SK-N-MC (cell line): ENCODE results near the gene MRTFA.
A peak's percentile ranks its signal among the peaks of the same experiment; 100 is the strongest.
"Not testable (repeated sequence)": the region's sequence is repeated elsewhere in the genome, so short reads cannot be mapped to it uniquely, and the experiment has no call there.

Source experiments
- DNase-seq: peaks from one replicate; pipeline ENCODE4 v3.0.0-alpha.2; 2011; ENCODE audit warnings: low read depth, low spot score
- H3K27ac ChIP-seq: fragments of 200-600 bp; sonication (generic); 2 replicates; pipeline ENCODE4 v1.5.1; 2016; ENCODE audit warnings: mixed run types
- H3K36me3 ChIP-seq: fragments of 200-600 bp; sonication (generic); 2 replicates; pipeline ENCODE4 v1.6.1; 2017; ENCODE audit warnings: antibody characterized with exemption, low read length, mixed read lengths; ENCODE audit not compliant: insufficient read depth
- H3K4me3 ChIP-seq: fragments of 200-600 bp; sonication (generic); 2 replicates; pipeline ENCODE4 v1.5.1; 2016
- H3K9ac ChIP-seq: fragments of 200-600 bp; sonication (generic); 2 replicates; pipeline ENCODE4 v1.8.0; 2017; ENCODE audit warnings: mixed run types, mixed read lengths; ENCODE audit not compliant: insufficient read length
- H3K9me3 ChIP-seq: fragments of 200-600 bp; sonication (generic); 2 replicates; pipeline ENCODE4 v1.6.1; 2017; ENCODE audit warnings: low read depth, mild to moderate bottlenecking, antibody characterized with exemption, low read length, moderate library complexity, mixed read lengths
- EZH2 ChIP-seq: fragments of 200-600 bp; sonication (generic); IDR thresholded peaks from one replicate; pipeline ENCODE4 v1.6.1; 2017; ENCODE audit warnings: antibody characterized with exemption
- FOXP2 ChIP-seq: optimal IDR thresholded peaks from 2 replicates; pipeline ENCODE3; 2011; ENCODE audit warnings: mild to moderate bottlenecking, moderate library complexity; ENCODE audit not compliant: insufficient read depth; ENCODE audit errors: extremely low read length, control extremely low read depth
- POLR2AphosphoS5 ChIP-seq: IDR thresholded peaks from 2 replicates; pipeline ENCODE4 v1.6.1; 2012; ENCODE audit warnings: mild to moderate bottlenecking, low read depth, low read length, borderline replicate concordance

The MRTFA gene

DNA sequence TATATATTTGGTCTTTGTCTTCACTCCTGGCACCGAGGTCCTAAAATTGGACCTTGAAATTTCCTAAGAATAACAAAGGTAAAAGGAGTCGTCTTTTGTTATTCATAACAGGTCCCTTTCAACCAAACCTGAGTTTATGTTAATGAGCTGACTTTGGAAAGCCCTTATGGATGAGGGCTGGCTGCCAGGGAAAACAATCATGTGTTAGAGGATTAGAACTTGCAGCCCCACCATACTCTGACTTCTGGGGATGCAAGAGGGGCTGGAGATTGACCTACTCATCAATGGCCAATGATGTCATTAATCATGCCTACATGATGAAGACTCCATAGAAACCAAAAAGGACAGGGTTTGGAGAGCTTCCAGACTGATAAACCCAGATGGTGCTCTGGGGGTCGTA, 118.9 kb downstream of the MRTFA start:
- no peak for TF ChIP-seq FOXP2
- TF ChIP-seq POLR2AphosphoS5: no peak
- TF ChIP-seq EZH2: no peak
- Histone ChIP-seq H3K9me3 (no peaks in the 10 kb centered on the region; the same call in 1 of the 2 replicates), H3K27ac (no peak overlapping the region), H3K4me3 (no peak overlapping the region), H3K36me3 (peaks cover 3% of the 10 kb centered on the region; the same call in 1 of the 2 replicates), H3K9ac (no peak overlapping the region)
- no peak for DNase-seq

DNA sequence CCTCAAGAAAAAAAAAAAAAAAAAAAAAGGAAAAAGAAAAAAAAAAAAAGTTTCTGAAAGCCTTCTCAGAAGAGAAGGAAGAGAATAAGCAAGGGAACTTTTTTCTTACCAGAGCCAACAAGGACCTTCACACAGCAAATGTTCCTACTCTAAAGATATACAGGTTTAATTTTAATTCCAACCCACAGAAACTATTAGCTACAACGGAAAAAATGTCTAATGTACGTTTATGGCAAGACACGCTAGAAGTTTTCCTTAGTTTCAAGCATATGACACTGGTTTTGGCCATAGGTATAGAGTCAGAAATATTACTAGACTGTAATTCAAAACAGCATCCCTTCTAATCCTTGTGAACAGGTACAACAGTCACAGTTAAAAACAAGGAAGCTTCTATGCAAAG, 120.1 kb downstream of the MRTFA start:
- no peak for DNase-seq
- Histone ChIP-seq H3K36me3 (peaks cover 3% of the 10 kb centered on the region; the same call in 1 of the 2 replicates), H3K4me3 (no peak overlapping the region), H3K9me3 (no peaks in the 10 kb centered on the region; the same call in 1 of the 2 replicates), H3K9ac (no peak overlapping the region), H3K27ac (no peak overlapping the region)
- no peak for TF ChIP-seq EZH2
- TF ChIP-seq POLR2AphosphoS5: no peak
- no peak for TF ChIP-seq FOXP2

DNA sequence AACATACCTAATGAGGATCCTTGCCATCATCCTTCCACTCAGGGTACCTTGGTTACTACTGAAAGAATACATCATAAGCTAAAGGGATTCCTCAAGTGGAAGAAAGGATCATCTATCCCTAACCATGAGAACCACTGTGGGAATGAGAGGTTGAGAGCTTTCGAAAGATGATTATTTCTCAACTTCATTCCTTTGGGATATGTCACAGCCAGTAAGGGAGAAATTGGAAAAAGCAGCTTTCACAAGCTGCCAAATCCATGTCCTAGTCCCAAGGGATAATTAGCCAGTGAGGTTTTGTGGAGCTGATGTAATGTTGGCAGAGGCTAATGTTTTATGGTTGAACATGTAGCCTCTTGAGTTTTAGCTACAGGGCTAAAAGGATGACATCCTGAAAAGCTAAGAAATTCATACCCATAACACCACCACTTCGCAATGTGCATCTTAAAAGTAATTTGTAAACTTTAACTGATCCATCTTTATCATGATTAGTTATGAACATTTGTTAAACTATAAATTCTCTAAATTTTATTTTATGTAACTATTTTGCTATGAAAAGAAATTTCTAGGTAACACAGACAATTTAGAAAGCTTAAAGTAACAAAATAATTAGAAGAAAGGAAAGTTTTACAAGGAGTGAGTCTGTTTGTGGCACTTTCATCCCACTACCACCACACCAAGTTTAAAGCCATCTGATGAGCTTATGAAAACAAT, 123.9 kb downstream of the MRTFA start:
- DNase-seq: peak; percentile 66
- TF ChIP-seq EZH2: no peak
- TF ChIP-seq POLR2AphosphoS5: no peak
- TF ChIP-seq FOXP2: no peak
- Histone ChIP-seq H3K27ac (peak overlapping the region; percentile 58), H3K36me3 (no peaks in the 10 kb centered on the region), H3K9ac (no peak overlapping the region), H3K9me3 (no peaks in the 10 kb centered on the region), H3K4me3 (no peak overlapping the region)

DNA sequence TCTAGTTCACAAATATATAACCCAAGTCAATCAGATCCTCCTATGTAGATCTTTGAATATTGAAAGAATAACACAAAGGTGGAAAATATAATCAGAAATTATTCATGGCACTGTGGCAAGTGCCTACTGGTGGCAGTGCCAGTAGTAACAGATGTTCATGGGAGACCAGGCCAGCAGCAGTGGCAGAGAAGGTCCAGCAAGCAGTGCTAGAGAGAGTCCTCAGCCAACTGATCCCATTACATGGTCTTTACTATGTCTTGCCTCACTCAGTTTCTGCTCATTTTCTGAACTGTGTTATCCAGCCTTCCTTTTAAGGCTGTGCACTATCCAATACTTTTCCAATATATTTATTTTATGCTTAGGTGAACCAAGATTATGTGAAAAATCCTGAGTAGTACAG, 124.9 kb downstream of the MRTFA start:
- Histone ChIP-seq H3K4me3 (no peak overlapping the region), H3K9me3 (no peaks in the 10 kb centered on the region), H3K27ac (no peak overlapping the region), H3K9ac (no peak overlapping the region), H3K36me3 (no peaks in the 10 kb centered on the region)
- no peak for DNase-seq
- TF ChIP-seq FOXP2: no peak
- no peak for TF ChIP-seq EZH2
- TF ChIP-seq POLR2AphosphoS5: no peak

DNA sequence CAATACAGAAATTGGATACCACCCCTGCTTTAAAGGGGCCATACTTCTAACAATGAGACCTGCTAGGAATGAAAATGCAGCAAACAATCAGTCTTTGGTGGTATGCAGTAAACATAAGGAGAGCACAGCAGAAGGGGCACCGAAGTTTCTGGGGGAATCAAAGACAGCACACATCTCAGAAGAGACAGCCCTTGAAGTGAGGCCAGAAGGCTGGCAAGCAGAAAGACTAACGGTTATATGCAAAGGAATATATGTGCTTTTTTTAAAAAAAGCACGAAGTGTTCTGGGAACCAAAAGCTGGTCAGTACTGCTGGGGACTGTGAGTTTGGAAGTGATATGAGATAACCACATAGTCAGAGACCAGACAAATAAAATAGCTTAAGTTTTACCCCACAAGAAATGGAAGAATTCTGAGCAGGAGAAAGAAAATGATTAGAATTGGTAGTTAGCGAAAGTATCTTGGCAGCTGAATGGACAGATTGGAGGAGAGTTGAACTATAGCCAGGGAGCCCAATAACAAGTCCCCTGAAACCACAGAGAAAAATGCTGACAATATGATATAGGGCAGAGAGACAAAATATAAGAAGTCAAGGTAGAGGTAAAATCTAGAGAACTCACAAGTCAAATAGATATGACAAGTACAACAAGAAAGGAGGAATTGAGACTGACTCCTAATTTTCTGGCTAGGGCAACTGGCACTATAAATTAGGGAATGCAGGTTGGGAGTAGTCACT, 125.7 kb downstream of the MRTFA start:
- Histone ChIP-seq H3K9ac (no peak overlapping the region), H3K9me3 (no peaks in the 10 kb centered on the region), H3K36me3 (no peaks in the 10 kb centered on the region), H3K4me3 (no peak overlapping the region; the same call in 1 of the 2 replicates), H3K27ac (peak overlapping the region; percentile 92)
- no peak for TF ChIP-seq FOXP2
- no peak for TF ChIP-seq EZH2
- no peak for TF ChIP-seq POLR2AphosphoS5
- no peak for DNase-seq

DNA sequence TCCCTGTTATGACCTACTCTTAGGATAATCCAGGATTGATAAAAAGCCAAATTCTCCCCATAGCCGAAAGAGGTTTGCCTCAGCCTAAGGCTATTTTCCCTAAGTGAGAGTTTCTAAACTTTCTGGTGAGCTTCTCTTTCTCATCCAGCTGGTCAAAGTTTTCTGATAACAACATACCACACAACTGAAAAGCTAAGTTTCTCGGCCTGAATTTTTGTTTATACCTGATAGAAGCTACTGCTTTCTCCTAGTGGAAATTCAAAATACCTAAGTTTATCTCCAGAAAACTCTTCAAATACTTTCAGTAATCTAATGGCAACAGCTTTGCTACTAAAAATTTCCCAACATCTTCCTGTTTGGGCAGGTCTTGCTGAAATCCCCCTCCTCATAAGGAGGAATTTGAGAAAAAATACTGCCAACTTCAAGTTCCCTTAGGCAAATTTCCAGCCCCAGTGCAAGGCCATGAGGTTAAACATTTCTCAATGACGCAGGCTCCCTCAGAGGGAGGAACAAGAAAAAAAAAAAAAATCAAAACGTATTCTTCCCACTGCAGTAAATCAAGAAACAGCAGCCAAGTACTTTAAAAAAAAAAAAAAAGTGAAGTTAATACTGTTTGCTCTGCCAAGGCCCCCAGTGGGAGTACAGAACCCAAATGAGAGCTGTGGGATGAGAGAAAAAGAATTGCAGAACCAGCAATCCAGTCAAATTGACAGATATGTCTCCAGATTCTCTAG, 127.0 kb downstream of the MRTFA start:
- peak overlapping the region; percentile 62 for H3K4me3 ChIP-seq
- H3K36me3 ChIP-seq: no peaks in the 10 kb centered on the region
- peak; percentile 86 for DNase-seq
- TF ChIP-seq POLR2AphosphoS5 (no peak), EZH2 (no peak), FOXP2 (no peak)
- peak overlapping the region; percentile 56 for H3K9ac ChIP-seq
- H3K27ac ChIP-seq: peak overlapping the region; percentile 92
- no peaks in the 10 kb centered on the region for H3K9me3 ChIP-seq

DNA sequence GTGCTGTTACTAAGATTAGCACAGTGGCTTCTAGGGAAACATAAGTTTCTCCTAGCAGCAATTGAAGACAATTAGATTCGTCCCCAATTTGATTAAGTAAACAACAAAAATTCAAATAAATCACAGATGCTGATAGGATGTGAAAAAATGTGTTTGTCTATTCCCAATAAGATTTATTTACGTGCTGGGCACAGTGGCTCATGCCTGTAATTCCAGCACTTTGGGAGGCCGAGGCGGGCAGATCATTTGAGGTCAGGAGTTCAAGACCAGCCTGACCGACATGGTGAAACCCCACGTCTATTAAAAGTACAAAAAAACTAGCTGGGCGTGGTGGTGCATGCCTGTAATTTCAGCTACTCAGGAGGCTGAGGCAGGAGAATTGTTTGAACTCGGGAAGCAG, 128.5 kb downstream of the MRTFA start:
- not testable (repeated sequence) for DNase-seq, H3K9me3 ChIP-seq, H3K27ac ChIP-seq, H3K4me3 ChIP-seq, H3K9ac ChIP-seq, H3K36me3 ChIP-seq

DNA sequence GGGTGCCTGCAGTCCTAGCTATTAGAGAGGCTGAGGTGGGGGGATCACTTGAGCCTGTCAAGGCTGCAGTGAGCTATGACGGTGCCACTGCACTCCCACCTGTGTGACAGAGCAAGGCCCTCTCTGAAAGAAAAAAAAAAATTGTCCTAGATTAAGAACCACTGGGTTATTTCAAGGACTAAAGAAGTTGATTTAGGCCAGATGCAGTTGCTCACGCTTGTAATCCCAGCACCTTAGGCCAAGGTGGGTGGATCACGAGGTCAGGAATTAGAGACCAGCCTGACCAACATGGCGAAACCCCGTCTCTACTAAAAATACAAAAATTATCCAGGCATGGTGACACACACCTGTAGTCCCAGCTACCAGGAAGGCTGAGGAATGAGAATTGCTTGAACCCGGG, 129.0 kb downstream of the MRTFA start:
- no peak for DNase-seq
- no peak overlapping the region for H3K9ac ChIP-seq
- H3K9me3 ChIP-seq: no peaks in the 10 kb centered on the region

More for the DNA sequence above, 129.0 kb downstream of the MRTFA start:
- no peak overlapping the region for H3K4me3 ChIP-seq
- H3K36me3 ChIP-seq: no peaks in the 10 kb centered on the region
- TF ChIP-seq EZH2: no peak
- TF ChIP-seq FOXP2: no peak
- no peak for TF ChIP-seq POLR2AphosphoS5
- H3K27ac ChIP-seq: no peak overlapping the region
